ENCODE results near the gene LRRC32. TPM values are rescaled to one million over a fixed set of nuclear protein-coding genes. Genes with fewer than 3 reads are reported as not detected.

Gene LRRC32
- total RNA-seq, 6 donors from 2014 or later, result 41.3 to 118 (median 60.3) TPM

- DNase-seq (peak in 1 of 2 donors; percentile 24), ATAC-seq (ENCODE audit: low FRiP score in 2 of 2) (no peak)
- Histone ChIP-seq H3K36me3 (no peaks in the 10 kb centered on the region), H3K9me3 (peaks cover 0 to 6% (median 5%) of the 10 kb centered on the region in 4 donors), H3K4me3 (no peak overlapping the region), H3K27me3 (no peaks in the 10 kb centered on the region), H3K27ac (no peak overlapping the region), H3K4me1 (peaks cover 9 to 14% (median 13%) of the 10 kb centered on the region in 4 donors)
- TF ChIP-seq CTCF (IDR thresholded peaks at IDR 0.05) (no peak), EP300 (IDR thresholded peaks at IDR 0.05) (no peak), POLR2A (IDR thresholded peaks at IDR 0.05) (no peak)
- WGBS, 2 donors, result 94 to 97% methylated on average over 15 of the region's 15 CpGs
Measured at GRCh38 chr11:76624500-76625379, 45.8 kb downstream of the LRRC32 start.

GRCh38 chr11:76623884-76624419 lies 46.6 kb downstream of the LRRC32 start:
- Histone ChIP-seq H3K27me3 (no peaks in the 10 kb centered on the region), H3K36me3 (no peaks in the 10 kb centered on the region), H3K27ac (peak overlapping the region in 1 of 4 donors; percentile 27), H3K4me3 (no peak overlapping the region), H3K9me3 (peaks cover 0 to 6% (median 5%) of the 10 kb centered on the region in 4 donors), H3K4me1 (peaks cover under 1 to 7% (median 6%) of the 10 kb centered on the region in 4 donors)
- TF ChIP-seq EP300 (IDR thresholded peaks at IDR 0.05) (no peak), CTCF (IDR thresholded peaks at IDR 0.05) (no peak), POLR2A (IDR thresholded peaks at IDR 0.05) (no peak), POLR2AphosphoS5 (IDR thresholded peaks at IDR 0.05) (no peak)
- ATAC-seq (ENCODE audit: low FRiP score in 2 of 2) (no peak), DNase-seq (peak in 1 of 2 donors; percentile 59)
- WGBS, 2 donors, result 83 to 89% methylated on average over 2 to 6 of the region's 6 CpGs

GRCh38 chr11:76623171-76623883 lies 47.2 kb downstream of the LRRC32 start:
- 83 to 85% methylated on average over 10 to 12 of the region's 12 CpGs for WGBS, 2 donors
- no peak overlapping the region for H3K4me3 ChIP-seq
- TF ChIP-seq CTCF (IDR thresholded peaks at IDR 0.05) (no peak), POLR2A (IDR thresholded peaks at IDR 0.05) (no peak), POLR2AphosphoS5 (IDR thresholded peaks at IDR 0.05) (no peak), EP300 (IDR thresholded peaks at IDR 0.05) (no peak)
- DNase-seq, result no peak
- H3K27ac ChIP-seq, result peak overlapping the region in 1 of 4 donors; percentile 27
- ATAC-seq (ENCODE audit: low FRiP score in 2 of 2), result no peak
- peaks cover 0 to 7% (median 4%) of the 10 kb centered on the region in 4 donors for H3K4me1 ChIP-seq
- no peaks in the 10 kb centered on the region for H3K36me3 ChIP-seq
- H3K9me3 ChIP-seq, result peaks cover 0 to 6% (median 5%) of the 10 kb centered on the region in 4 donors
- no peaks in the 10 kb centered on the region for H3K27me3 ChIP-seq

GRCh38 chr11:76622493-76623094 lies 48.0 kb downstream of the LRRC32 start:
- H3K4me3 ChIP-seq, result no peak overlapping the region
- H3K27ac ChIP-seq, result peak overlapping the region in 1 of 4 donors; percentile 27
- H3K36me3 ChIP-seq, result no peaks in the 10 kb centered on the region
- 75 to 93% methylated on average over 5 of the region's 5 CpGs for WGBS, 2 donors
- H3K9me3 ChIP-seq, result peaks cover 0 to 6% (median 5%) of the 10 kb centered on the region in 4 donors
- H3K27me3 ChIP-seq, result no peaks in the 10 kb centered on the region
- TF ChIP-seq POLR2A (IDR thresholded peaks at IDR 0.05) (no peak), POLR2AphosphoS5 (IDR thresholded peaks at IDR 0.05) (no peak), EP300 (IDR thresholded peaks at IDR 0.05) (no peak), CTCF (IDR thresholded peaks at IDR 0.05) (no peak)
- H3K4me1 ChIP-seq, result peaks cover 0 to 6% (median 1%) of the 10 kb centered on the region in 4 donors
- ATAC-seq (ENCODE audit: low FRiP score in 2 of 2) (no peak), DNase-seq (no peak)
